ENCODE results near the gene HMGCR.

- TF ChIP-seq CTCF (IDR thresholded peaks at IDR 0.05) = no peak
- TF ChIP-seq POLR2A (IDR thresholded peaks at IDR 0.05) = no peak
These were observed 16.6 kb upstream of the HMGCR start for GRCh38 chr5:75320371-75320770.

All from uterus (tissue), 2 donors.